ENCODE measurements around the gene MB21D2. TPM values are rescaled to one million over a fixed set of nuclear protein-coding genes. Genes with fewer than 3 reads are reported as not detected.

Gene MB21D2
- total RNA-seq, 4 donors from 2014 or later, result 3.6 to 7.5 (median 6.5) TPM

DNA sequence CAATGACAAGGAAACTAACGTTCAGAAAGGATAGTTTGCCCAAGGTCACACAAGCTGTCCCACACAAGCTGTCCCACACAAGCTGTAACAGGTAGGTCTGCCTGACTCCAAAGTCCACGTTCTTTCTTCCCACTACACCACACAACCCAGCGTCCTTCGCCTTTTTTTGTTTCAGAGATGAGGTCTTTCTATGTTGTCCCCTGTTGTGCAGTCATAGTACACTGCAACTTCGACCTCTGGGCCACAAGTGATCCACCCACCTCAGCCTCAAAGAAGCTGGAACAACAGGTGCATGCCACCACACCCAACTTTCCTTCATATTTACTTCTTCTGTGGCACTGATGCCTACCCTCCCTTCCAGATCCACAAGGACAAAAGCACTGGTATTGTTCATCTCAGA lies 21.4 kb downstream of the MB21D2 start:
- Histone ChIP-seq H3K27ac (no peak overlapping the region), H3K4me3 (no peak overlapping the region), H3K36me3 (no peaks in the 10 kb centered on the region), H3K27me3 (no peaks in the 10 kb centered on the region), H3K9me3 (no peaks in the 10 kb centered on the region), H3K4me1 (peaks cover 0 to 11% (median 0%) of the 10 kb centered on the region in 4 donors)
- no peak for DNase-seq (ENCODE audit: low spot score in 2 of 2)
- 83 to 89% methylated on average over 5 of the region's 5 CpGs for WGBS, 2 donors
- TF ChIP-seq, protein P1, sequence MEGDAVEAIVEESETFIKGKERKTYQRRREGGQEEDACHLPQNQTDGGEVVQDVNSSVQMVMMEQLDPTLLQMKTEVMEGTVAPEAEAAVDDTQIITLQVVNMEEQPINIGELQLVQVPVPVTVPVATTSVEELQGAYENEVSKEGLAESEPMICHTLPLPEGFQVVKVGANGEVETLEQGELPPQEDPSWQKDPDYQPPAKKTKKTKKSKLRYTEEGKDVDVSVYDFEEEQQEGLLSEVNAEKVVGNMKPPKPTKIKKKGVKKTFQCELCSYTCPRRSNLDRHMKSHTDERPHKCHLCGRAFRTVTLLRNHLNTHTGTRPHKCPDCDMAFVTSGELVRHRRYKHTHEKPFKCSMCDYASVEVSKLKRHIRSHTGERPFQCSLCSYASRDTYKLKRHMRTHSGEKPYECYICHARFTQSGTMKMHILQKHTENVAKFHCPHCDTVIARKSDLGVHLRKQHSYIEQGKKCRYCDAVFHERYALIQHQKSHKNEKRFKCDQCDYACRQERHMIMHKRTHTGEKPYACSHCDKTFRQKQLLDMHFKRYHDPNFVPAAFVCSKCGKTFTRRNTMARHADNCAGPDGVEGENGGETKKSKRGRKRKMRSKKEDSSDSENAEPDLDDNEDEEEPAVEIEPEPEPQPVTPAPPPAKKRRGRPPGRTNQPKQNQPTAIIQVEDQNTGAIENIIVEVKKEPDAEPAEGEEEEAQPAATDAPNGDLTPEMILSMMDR (IDR thresholded peaks at IDR 0.05), result no peak
- TF ChIP-seq EP300 (IDR thresholded peaks at IDR 0.05), result no peak

DNA sequence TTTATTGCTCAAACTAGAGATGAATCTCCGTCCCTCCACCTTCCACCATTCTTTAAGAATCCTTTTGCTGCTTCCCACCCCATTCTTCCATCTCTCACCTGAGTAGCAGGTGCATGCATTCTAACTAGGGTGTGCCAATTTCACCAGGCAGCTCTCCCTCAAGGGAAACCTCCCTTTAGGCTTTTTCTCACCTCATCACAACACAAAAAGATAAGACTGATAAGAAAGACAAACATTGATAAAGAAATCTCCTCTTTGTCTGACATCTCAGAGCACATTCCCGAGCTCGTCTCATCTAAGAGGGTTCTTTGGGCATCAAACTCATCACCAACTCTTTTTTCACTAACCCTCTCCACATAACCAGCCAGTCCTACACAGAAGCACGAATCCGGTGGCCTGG lies 23.0 kb downstream of the MB21D2 start:
- no peak for TF ChIP-seq POLR2A (IDR thresholded peaks at IDR 0.05)
- TF ChIP-seq, protein P1 (IDR thresholded peaks at IDR 0.05), result no peak
- no peaks in the 10 kb centered on the region for H3K27me3 ChIP-seq
- DNase-seq (ENCODE audit: low spot score in 2 of 2), result no peak
- peaks cover 0 to 26% (median 3%) of the 10 kb centered on the region in 4 donors for H3K4me1 ChIP-seq
- 73% methylated on average over 5 of the region's 5 CpGs for WGBS, 2 donors
- H3K9me3 ChIP-seq, result no peaks in the 10 kb centered on the region
- no peak overlapping the region for H3K27ac ChIP-seq
- H3K4me3 ChIP-seq, result no peak overlapping the region
- no peaks in the 10 kb centered on the region for H3K36me3 ChIP-seq

DNA sequence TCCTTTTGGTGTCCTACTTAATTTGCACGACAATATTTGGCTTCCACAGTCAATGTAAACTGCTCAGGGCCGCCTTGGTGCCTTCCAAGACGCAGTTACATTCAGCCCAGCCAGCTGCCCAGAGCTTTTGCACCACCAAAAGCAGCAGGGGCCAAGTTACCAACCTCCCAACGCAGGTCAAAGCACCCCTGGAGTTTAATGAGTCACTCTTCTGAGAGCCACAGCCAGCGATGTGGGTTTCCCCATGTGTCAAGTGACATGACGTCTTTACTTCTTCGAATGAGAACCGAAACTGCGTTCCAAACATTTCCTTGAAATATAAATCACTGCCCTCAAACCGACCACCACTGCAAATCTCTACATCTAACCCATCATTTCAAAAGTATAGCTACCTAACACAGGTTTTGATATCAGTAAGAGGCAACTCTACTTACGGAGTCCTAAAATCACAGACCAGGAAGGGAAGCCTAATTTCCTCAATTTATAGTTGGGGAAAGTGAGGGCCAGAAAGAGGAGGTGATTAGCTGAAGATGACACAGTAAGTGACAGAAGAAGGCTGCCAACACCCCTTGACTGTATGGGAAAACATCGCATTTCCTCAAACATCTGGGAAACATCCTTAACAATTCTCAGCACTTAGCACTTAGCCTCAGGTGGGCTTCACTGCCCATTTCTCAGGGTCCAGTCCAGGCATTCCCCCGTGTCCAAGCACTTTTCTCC lies 24.5 kb downstream of the MB21D2 start:
- H3K4me3 ChIP-seq, result peak overlapping the region in 2 of 4 donors; percentile 1 to 3
- H3K27ac ChIP-seq, result peak overlapping the region in 3 of 4 donors; percentile 41 to 73 (median 71)
- peaks cover 0 to 42% (median 12%) of the 10 kb centered on the region in 4 donors for H3K4me1 ChIP-seq
- TF ChIP-seq POLR2A (IDR thresholded peaks at IDR 0.05), result peak in 1 of 2 donors; percentile 18
- peak; percentile 17 to 69 for TF ChIP-seq EP300 (IDR thresholded peaks at IDR 0.05)
- TF ChIP-seq, protein P1 (IDR thresholded peaks at IDR 0.05), result no peak
- H3K9me3 ChIP-seq, result no peaks in the 10 kb centered on the region
- peak; percentile 21 to 30 for DNase-seq (ENCODE audit: low spot score in 2 of 2)
- no peaks in the 10 kb centered on the region for H3K27me3 ChIP-seq
- no peaks in the 10 kb centered on the region for H3K36me3 ChIP-seq
- WGBS, 2 donors, result 48 to 58% methylated on average over 13 of the region's 13 CpGs

DNA sequence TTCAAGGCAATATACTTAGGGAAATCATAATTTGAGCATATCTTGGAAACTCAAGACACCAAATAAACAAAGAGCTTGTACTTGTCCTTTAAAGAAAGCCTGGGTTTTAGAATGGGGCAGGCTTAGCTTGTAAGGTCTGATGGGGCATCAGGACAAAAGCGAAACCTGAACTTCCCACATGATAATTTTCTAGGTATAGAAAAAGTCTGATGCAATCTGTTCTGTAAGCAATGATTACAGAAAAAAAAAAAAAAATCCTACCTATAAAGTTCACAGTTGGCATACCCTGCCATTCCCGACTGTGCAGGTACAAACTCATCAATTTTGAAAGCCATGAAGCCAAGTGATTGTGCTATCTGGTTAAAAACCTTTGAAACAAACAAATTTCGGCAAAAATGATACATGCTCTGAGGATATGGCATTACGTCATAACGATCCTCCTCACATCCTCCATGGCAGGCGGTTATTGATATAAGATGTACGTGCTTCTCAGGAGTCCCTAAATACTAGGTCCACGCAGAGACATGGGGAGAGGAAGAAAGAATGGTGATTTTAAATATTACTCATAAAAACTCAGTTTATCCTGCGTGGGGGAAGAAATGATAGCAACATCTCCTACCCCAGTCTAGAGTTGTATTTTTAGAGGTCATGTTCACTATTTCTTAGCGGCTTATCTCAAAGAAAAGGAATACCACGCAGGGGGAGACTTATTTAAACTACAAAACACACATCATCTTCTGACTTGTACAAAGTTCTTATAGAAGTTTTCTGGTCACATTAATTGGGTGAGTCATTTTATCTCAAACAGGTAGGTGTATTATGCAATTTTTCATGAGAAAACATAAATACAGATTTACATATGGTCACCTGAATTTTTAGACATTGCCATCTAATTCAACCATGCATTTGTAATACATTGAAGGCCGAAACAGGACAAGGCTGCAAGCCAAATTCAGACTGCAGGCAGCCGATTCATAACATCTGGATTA lies 27.0 kb downstream of the MB21D2 start:
- TF ChIP-seq EP300 (IDR thresholded peaks at IDR 0.05), result no peak
- no peak for TF ChIP-seq POLR2A (IDR thresholded peaks at IDR 0.05)
- TF ChIP-seq, protein P1 (IDR thresholded peaks at IDR 0.05), result no peak
- Histone ChIP-seq H3K36me3 (no peaks in the 10 kb centered on the region), H3K27ac (peak overlapping the region in 1 of 4 donors; percentile 58), H3K4me1 (peaks cover 0 to 52% (median 16%) of the 10 kb centered on the region in 4 donors), H3K27me3 (no peaks in the 10 kb centered on the region), H3K9me3 (no peaks in the 10 kb centered on the region), H3K4me3 (no peak overlapping the region)
- no peak for DNase-seq (ENCODE audit: low spot score in 2 of 2)
- WGBS, 2 donors, result 93 to 94% methylated on average over 13 of the region's 13 CpGs
